OCI-LY1 (cell line): ENCODE data around the gene ITIH5.

Experiments used
- H2AFZ ChIP-seq: fragments of 200-600 bp; sonication (generic), shearing (Covaris generic); 2 replicates; pipeline ENCODE4 v1.6.0; 2014; ENCODE audit warnings: antibody characterized with exemption, mild to moderate bottlenecking, low read length
- H3F3A ChIP-seq: fragments of 200-600 bp; sonication (generic), shearing (Covaris generic); 2 replicates; pipeline ENCODE4 v1.6.0; 2014; ENCODE audit warnings: mild to moderate bottlenecking, antibody characterized with exemption, low read length, moderate library complexity; ENCODE audit not compliant: insufficient read depth
- H3K27ac ChIP-seq: fragments of 200-600 bp; sonication (generic); 2 replicates; pipeline ENCODE4 v1.5.1; 2014; ENCODE audit warnings: low read length, mixed run types, mild to moderate bottlenecking, low read depth; ENCODE audit not compliant: poor library complexity, severe bottlenecking
- H3K27me3 ChIP-seq: fragments of 200-600 bp; sonication (generic); 2 replicates; pipeline ENCODE4 v1.6.0; 2014; ENCODE audit warnings: antibody characterized with exemption, mild to moderate bottlenecking, low read length, moderate library complexity; ENCODE audit not compliant: insufficient read depth
- H3K36me3 ChIP-seq: fragments of 200-600 bp; sonication (generic); 2 replicates; pipeline ENCODE4 v1.6.1; 2014; ENCODE audit warnings: mild to moderate bottlenecking, antibody characterized with exemption, low read length, moderate library complexity, mixed read lengths; ENCODE audit not compliant: insufficient read depth
- H3K4me1 ChIP-seq: fragments of 200-600 bp; sonication (generic); 2 replicates; pipeline ENCODE4 v1.5.1; 2014; ENCODE audit warnings: mild to moderate bottlenecking, low read length, moderate library complexity; ENCODE audit not compliant: insufficient read depth, severe bottlenecking
- H3K4me2 ChIP-seq: fragments of 200-600 bp; sonication (generic), shearing (Covaris generic); 2 replicates; pipeline ENCODE4 v1.6.1; 2014; ENCODE audit warnings: low read length
- H3K4me3 ChIP-seq: fragments of 200-600 bp; sonication (generic); 2 replicates; pipeline ENCODE4 v1.5.1; 2014; ENCODE audit warnings: low read length, low read depth, mild to moderate bottlenecking, mixed read lengths; ENCODE audit not compliant: poor library complexity, severe bottlenecking
- H3K79me2 ChIP-seq: fragments of 200-600 bp; shearing (Covaris generic); 2 replicates; pipeline ENCODE4 v1.6.1; 2016; ENCODE audit warnings: mixed run types, low read length, mixed read lengths; ENCODE audit not compliant: insufficient read depth
- H3K9ac ChIP-seq: fragments of 200-600 bp; sonication (generic), shearing (Covaris generic); 2 replicates; pipeline ENCODE4 v1.6.1; 2014; ENCODE audit warnings: mild to moderate bottlenecking, low read length, mixed read lengths
- H3K9me2 ChIP-seq: fragments of 200-600 bp; sonication (generic), shearing (Covaris generic); 2 replicates; pipeline ENCODE4 v1.6.1; 2014; ENCODE audit warnings: low read depth, mild to moderate bottlenecking, low read length, mixed read lengths
- H3K9me3 ChIP-seq: fragments of 200-600 bp; shearing (Covaris generic); 2 replicates; pipeline ENCODE4 v1.6.1; 2014; ENCODE audit warnings: low read length, mixed read lengths
- H4K20me1 ChIP-seq: fragments of 200-600 bp; sonication (generic), shearing (Covaris generic); 2 replicates; pipeline ENCODE4 v1.6.0; 2016; ENCODE audit warnings: mild to moderate bottlenecking, low read length; ENCODE audit not compliant: insufficient read depth
- EZH2 ChIP-seq: fragments of 200-600 bp; sonication (generic), shearing (Covaris generic); IDR thresholded peaks from 2 replicates; pipeline ENCODE4 v1.8.0; 2017; ENCODE audit warnings: borderline replicate concordance, mixed run types, mild to moderate bottlenecking, antibody characterized with exemption, low read length, moderate library complexity, mixed read lengths
- TF ChIP-seq, protein P1 (sequence below): fragments of 200-600 bp; sonication (generic), shearing (Covaris generic); IDR thresholded peaks from 2 replicates; pipeline ENCODE4 v1.5.1; 2017; ENCODE audit warnings: mild to moderate bottlenecking, antibody characterized with exemption, low read length, moderate library complexity, mixed read lengths

Gene ITIH5

DNA sequence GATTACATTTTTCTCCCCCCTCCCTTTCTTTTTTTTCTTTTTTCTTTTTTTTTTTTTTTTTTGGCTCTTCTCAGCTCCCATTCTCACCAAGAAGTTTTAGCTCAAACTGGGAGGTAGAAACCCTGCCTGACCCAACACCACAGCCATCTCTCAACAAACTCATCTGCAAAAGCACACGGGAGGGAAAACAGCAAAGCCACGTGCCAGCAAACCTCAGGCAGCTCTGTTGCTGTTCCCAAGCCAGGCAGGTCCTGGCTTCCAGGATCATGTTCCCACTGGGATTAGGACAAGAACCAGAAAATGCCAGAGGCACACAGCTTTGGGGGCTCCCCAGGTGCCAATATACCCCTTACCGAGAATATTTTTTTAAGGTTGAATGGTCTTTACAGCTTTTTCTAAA lies 56.7 kb downstream of the ITIH5 start:
- H3K4me1 ChIP-seq = no peaks in the 10 kb centered on the region
- TF ChIP-seq, protein P1, sequence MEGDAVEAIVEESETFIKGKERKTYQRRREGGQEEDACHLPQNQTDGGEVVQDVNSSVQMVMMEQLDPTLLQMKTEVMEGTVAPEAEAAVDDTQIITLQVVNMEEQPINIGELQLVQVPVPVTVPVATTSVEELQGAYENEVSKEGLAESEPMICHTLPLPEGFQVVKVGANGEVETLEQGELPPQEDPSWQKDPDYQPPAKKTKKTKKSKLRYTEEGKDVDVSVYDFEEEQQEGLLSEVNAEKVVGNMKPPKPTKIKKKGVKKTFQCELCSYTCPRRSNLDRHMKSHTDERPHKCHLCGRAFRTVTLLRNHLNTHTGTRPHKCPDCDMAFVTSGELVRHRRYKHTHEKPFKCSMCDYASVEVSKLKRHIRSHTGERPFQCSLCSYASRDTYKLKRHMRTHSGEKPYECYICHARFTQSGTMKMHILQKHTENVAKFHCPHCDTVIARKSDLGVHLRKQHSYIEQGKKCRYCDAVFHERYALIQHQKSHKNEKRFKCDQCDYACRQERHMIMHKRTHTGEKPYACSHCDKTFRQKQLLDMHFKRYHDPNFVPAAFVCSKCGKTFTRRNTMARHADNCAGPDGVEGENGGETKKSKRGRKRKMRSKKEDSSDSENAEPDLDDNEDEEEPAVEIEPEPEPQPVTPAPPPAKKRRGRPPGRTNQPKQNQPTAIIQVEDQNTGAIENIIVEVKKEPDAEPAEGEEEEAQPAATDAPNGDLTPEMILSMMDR = no peak
- H3K27me3 ChIP-seq = no peaks in the 10 kb centered on the region
- H3K9me3 ChIP-seq = no peaks in the 10 kb centered on the region
- H3K4me2 ChIP-seq = no peak overlapping the region
- H3K4me3 ChIP-seq = no peak overlapping the region
- H3K27ac ChIP-seq = no peak overlapping the region
- H3K36me3 ChIP-seq = no peaks in the 10 kb centered on the region
- H4K20me1 ChIP-seq = no peaks in the 10 kb centered on the region
- no peaks in the 10 kb centered on the region for H3K9me2 ChIP-seq
- H3F3A ChIP-seq = no peaks in the 10 kb centered on the region
- H3K9ac ChIP-seq = no peak overlapping the region
- H2AFZ ChIP-seq = no peak overlapping the region
- H3K79me2 ChIP-seq = no peaks in the 10 kb centered on the region

DNA sequence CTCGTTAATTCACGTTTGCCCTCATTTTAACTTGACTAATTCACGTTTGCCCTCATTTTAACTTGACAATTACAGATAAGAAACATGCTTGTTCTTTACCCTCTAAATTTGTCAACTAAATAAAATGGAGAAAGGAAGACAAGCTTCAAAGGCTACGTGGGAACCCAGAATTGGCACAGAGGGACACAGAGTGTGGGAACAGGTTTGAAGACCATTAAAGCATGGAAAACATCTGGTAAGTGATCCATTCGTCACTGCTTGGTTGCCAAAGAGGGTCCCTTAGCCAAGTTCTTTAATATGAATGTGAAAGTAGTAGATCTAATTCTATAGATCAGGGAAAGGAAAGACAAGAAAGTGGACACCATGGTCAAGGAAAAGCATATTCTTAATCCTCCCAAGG lies 57.2 kb downstream of the ITIH5 start:
- no peaks in the 10 kb centered on the region for H3F3A ChIP-seq
- H3K9me2 ChIP-seq = no peaks in the 10 kb centered on the region
- H3K36me3 ChIP-seq = no peaks in the 10 kb centered on the region
- no peak overlapping the region for H3K9ac ChIP-seq
- no peak overlapping the region for H3K27ac ChIP-seq
- H3K4me1 ChIP-seq = no peaks in the 10 kb centered on the region
- TF ChIP-seq, protein P1 = no peak
- TF ChIP-seq EZH2 = no peak
- no peak overlapping the region for H3K4me3 ChIP-seq
- no peak overlapping the region for H3K4me2 ChIP-seq
- no peak overlapping the region for H2AFZ ChIP-seq
- no peaks in the 10 kb centered on the region for H3K9me3 ChIP-seq
- no peaks in the 10 kb centered on the region for H3K27me3 ChIP-seq
- no peaks in the 10 kb centered on the region for H3K79me2 ChIP-seq
- H4K20me1 ChIP-seq = no peaks in the 10 kb centered on the region

DNA sequence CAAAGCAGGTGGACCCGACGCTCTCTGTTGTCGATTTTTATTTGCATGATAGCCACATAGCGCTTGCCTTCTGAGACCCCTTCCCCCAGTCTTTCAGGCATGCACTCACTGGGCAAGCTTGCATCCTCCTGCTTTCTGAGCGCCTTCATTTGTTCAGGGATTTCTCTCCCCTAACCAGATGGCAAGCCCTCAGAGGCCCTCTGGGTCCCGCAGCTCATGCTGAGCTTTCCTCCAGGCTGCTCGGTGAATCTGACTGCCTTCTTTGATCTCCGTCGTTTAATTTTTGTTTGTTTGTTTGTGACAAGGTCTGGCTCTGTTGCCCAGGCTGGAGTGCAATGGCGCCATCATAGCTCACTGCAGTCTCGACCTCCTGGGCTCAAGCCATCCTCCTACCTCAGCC lies 58.8 kb downstream of the ITIH5 start:
- Histone ChIP-seq H3K4me2 (no peak overlapping the region), H3K79me2 (no peaks in the 10 kb centered on the region), H3K36me3 (no peaks in the 10 kb centered on the region), H3K9me3 (no peaks in the 10 kb centered on the region), H3K4me3 (no peak overlapping the region), H3K4me1 (no peaks in the 10 kb centered on the region), H2AFZ (no peak overlapping the region), H3K9me2 (no peaks in the 10 kb centered on the region), H3F3A (no peaks in the 10 kb centered on the region), H3K9ac (no peak overlapping the region), H3K27me3 (no peaks in the 10 kb centered on the region; the same call in 1 of the 2 replicates), H4K20me1 (no peaks in the 10 kb centered on the region), H3K27ac (no peak overlapping the region)
- TF ChIP-seq, protein P1 = no peak
- TF ChIP-seq EZH2 = no peak
